ENCODE results near the gene PAQR5.
"Not testable (repeated sequence)": the region's sequence is repeated elsewhere in the genome, so short reads cannot be mapped to it uniquely, and the experiment has no call there.

PAQR5 gene

GRCh38 chr15:69328739-69329138 is 30.0 kb downstream of the PAQR5 start:
- DNase-seq (ENCODE audit: low spot score), result no peak
- no peak for TF ChIP-seq CTCF (IDR thresholded peaks at IDR 0.05; ENCODE audit: extremely low read depth, missing control alignments)

DNA sequence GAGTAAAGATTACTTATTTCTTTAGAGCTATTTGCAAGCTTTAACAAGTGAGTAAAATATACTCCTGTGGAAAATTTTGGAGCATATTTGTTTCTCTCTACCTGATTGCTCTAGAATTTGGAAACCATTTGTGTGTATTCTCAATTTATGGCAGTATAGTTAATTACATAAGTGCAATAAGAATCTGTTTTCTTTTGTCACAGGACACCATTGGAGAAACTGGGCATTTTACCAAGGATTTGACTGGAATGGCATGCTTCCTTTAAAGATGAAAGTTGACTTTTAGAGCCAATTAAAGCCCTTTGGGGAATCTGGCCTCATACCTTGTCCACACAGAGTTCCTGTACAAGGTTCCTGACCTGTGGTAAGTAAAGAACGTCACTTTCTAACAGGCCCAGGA is 38.4 kb downstream of the PAQR5 start:
- no peak for DNase-seq (ENCODE audit: low spot score)

DNA sequence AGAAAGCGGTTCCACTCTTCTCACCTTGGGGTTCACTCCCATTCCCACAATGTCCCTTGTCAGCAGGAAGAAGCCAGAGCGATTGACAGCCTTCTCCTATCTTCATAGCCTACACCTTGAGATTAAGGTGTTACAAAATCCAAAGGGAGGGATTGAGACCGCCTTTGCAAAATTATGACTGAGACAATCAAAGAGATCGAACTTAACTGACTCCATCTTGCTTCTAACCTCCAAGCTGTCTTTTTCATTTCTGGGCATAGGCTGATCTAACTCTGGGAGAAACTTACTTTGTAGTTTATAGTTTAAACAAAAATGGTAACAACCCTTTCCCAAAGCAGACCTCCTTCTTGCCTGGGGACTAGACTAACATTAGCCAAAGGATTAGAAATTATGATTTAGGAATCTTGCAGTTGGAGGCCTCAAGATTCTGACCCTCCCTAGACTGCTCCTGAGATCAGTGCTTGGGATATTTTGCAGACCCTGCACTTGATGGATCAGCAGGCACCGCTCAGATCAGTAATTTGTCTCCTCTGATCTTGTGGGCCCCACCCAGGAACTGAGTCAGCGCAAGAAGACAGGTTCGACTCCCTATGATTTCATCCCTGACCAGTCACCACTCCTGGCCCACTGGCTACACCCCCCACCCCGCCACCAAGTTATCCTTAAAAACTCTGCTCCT is 40.0 kb downstream of the PAQR5 start:
- no peak for DNase-seq (ENCODE audit: low spot score)
- TF ChIP-seq CTCF (IDR thresholded peaks at IDR 0.05; ENCODE audit: extremely low read depth, missing control alignments), result no peak

More for the DNA sequence above, 38.4 kb downstream of the PAQR5 start:
- TF ChIP-seq CTCF (IDR thresholded peaks at IDR 0.05; ENCODE audit: extremely low read depth, missing control alignments), result no peak

GRCh38 chr15:69339214-69339543 is 40.5 kb downstream of the PAQR5 start:
- DNase-seq (ENCODE audit: low spot score), result not testable (repeated sequence)

GRCh38 chr15:69340243-69340900 is 41.7 kb downstream of the PAQR5 start:
- no peak for DNase-seq (ENCODE audit: low spot score)
- TF ChIP-seq CTCF (IDR thresholded peaks at IDR 0.05; ENCODE audit: extremely low read depth, missing control alignments), result no peak

- no peak for DNase-seq (ENCODE audit: low spot score)
- no peak for TF ChIP-seq CTCF (IDR thresholded peaks at IDR 0.05; ENCODE audit: extremely low read depth, missing control alignments)
Observed at GRCh38 chr15:69341356-69341755, 42.6 kb downstream of the PAQR5 start.

- no peak for DNase-seq (ENCODE audit: low spot score)
- no peak for TF ChIP-seq CTCF (IDR thresholded peaks at IDR 0.05; ENCODE audit: extremely low read depth, missing control alignments)
Observed at GRCh38 chr15:69342460-69343076, 43.9 kb downstream of the PAQR5 start.
